H1 (cell line): ENCODE data around the gene ADPGK. TPM values are rescaled to one million over a fixed set of nuclear protein-coding genes. Genes with fewer than 3 reads are reported as not detected.

ENCODE experiments used
- CTCF ChIA-PET: fragments of 300-600 bp; sonication (Branson Sonifier 250); formaldehyde crosslinking; loops from one replicate; lab custom pipeline; 2021; ENCODE audit not compliant: partially characterized antibody; lab: Charles Lee
- POLR2A ChIA-PET: fragments of 300-600 bp; sonication (Branson Sonifier 250); formaldehyde crosslinking; loops from one replicate; lab custom pipeline; 2021; ENCODE audit warnings: inconsistent platforms; ENCODE audit not compliant: partially characterized antibody; lab: Charles Lee
- DNase-seq, 2 experiments: peaks; one replicate each; pipeline versions ENCODE4 v3.0.0 to v3.0.0-alpha.2; 2010 to 2022; ENCODE audit warnings: low spot score in 2 of 2, low read depth in 1 of 2, mixed read lengths in 1 of 2
- FAIRE-seq: peaks from 2 replicates; lab custom pipeline; 2011; peaks lifted over from hg19 to GRCh38; lab: Jason Lieb, UNC
- H2AFZ ChIP-seq: 2 replicates; pipeline ENCODE4 v1.8.1; 2012; ENCODE audit warnings: low read length, inconsistent platforms
- H2AK5ac ChIP-seq: 2 replicates; pipeline ENCODE4 v1.6.1; 2013; ENCODE audit warnings: low read depth, low read length
- H2BK120ac ChIP-seq: replicated peaks from 2 replicates; pipeline ENCODE3; 2013; ENCODE audit warnings: low read depth, low read length, inconsistent platforms
- H2BK12ac ChIP-seq: 2 replicates; pipeline ENCODE4 v1.6.1; 2013; ENCODE audit warnings: low read depth, low read length
- H2BK15ac ChIP-seq: 2 replicates; pipeline ENCODE4 v1.6.1; 2013; ENCODE audit warnings: low read length
- H2BK20ac ChIP-seq: 2 replicates; pipeline ENCODE4 v1.6.1; 2013; ENCODE audit warnings: low read length
- H2BK5ac ChIP-seq: 2 replicates; pipeline ENCODE4 v1.6.1; 2013; ENCODE audit warnings: low read depth, low read length
- H3K14ac ChIP-seq: 2 replicates; pipeline ENCODE4 v1.6.1; 2013; ENCODE audit warnings: inconsistent platforms; ENCODE audit not compliant: insufficient read length
- H3K18ac ChIP-seq: 2 replicates; pipeline ENCODE4 v1.6.1; 2013; ENCODE audit warnings: low read length; ENCODE audit errors: extremely low read depth
- H3K23ac ChIP-seq: 2 replicates; pipeline ENCODE4 v1.6.1; 2013; ENCODE audit warnings: inconsistent platforms; ENCODE audit not compliant: insufficient read length
- H3K23me2 ChIP-seq: 2 replicates; pipeline ENCODE4 v1.6.1; 2013; ENCODE audit warnings: low read depth, low read length
- H3K27ac ChIP-seq: 2 replicates; pipeline ENCODE4 v1.6.1; 2011; ENCODE audit warnings: low read depth, low read length, inconsistent platforms
- H3K27me3 ChIP-seq, 4 experiments: replicated peaks in 1 of 4; 1 replicate in 1 of 4; 2 replicates in 3 of 4; pipeline versions ENCODE4 v1.6.1 to v1.8.1; 2011 to 2013; ENCODE audit warnings: low read length in 3 of 4, mild to moderate bottlenecking in 3 of 4, inconsistent platforms in 2 of 4, mixed read lengths in 2 of 4, moderate library complexity in 1 of 4; ENCODE audit not compliant: control insufficient read depth in 3 of 4, insufficient read depth in 3 of 4; ENCODE audit errors: extremely low read depth in 1 of 4
- H3K36me3 ChIP-seq, 4 experiments: 2 replicates each; pipeline versions ENCODE4 v1.6.1 to v1.8.1; 2011 to 2013; ENCODE audit warnings: mild to moderate bottlenecking in 4 of 4, low read length in 3 of 4, moderate library complexity in 2 of 4, control low read depth in 1 of 4, inconsistent platforms in 1 of 4; ENCODE audit not compliant: insufficient read depth in 4 of 4, control insufficient read depth in 2 of 4
- H3K4ac ChIP-seq: replicated peaks from 2 replicates; pipeline ENCODE3; 2013; ENCODE audit warnings: low read length, low read depth, mixed read lengths, inconsistent platforms; ENCODE audit not compliant: insufficient read length
- H3K4me1 ChIP-seq, 4 experiments: replicated peaks in 1 of 4; 1 replicate in 1 of 4; 2 replicates in 3 of 4; pipeline versions ENCODE4 v1.6.1 to v1.8.1; 2011 to 2013; ENCODE audit warnings: low read length in 3 of 4, inconsistent platforms in 2 of 4, mixed read lengths in 1 of 4; ENCODE audit not compliant: insufficient read depth in 4 of 4, control insufficient read depth in 3 of 4
- H3K4me2 ChIP-seq, 2 experiments: 2 replicates each; pipeline versions ENCODE4 v1.6.1 to v1.8.1; 2011 to 2013; ENCODE audit warnings: low read depth in 2 of 2, low read length in 2 of 2, control low read depth in 1 of 2, inconsistent platforms in 1 of 2, mild to moderate bottlenecking in 1 of 2; ENCODE audit not compliant: insufficient read depth in 1 of 2
- H3K4me3 ChIP-seq, 4 experiments: fragments of 200-600, 300-600 bp in 1 of 4; sonication (generic), shearing (Covaris generic), sonication (Bioruptor Twin) in 1 of 4; 2 replicates each; pipeline versions ENCODE4 v1.5.1 to v1.8.1; 2011 to 2016; ENCODE audit warnings: low read length in 4 of 4, low read depth in 3 of 4, control low read depth in 2 of 4, inconsistent platforms in 2 of 4, mild to moderate bottlenecking in 2 of 4, mixed read lengths in 1 of 4, moderate library complexity in 1 of 4; ENCODE audit not compliant: insufficient read depth in 2 of 4; ENCODE audit errors: extremely low read depth in 1 of 4
- H3K56ac ChIP-seq: replicated peaks from 2 replicates; pipeline ENCODE3; 2013; ENCODE audit warnings: low read depth, mild to moderate bottlenecking, mixed read lengths, low read length, inconsistent platforms; ENCODE audit not compliant: insufficient read length
- H3K79me1 ChIP-seq: 2 replicates; pipeline ENCODE4 v1.6.1; 2013; ENCODE audit warnings: low read depth, low read length, control low read depth
- H3K79me2 ChIP-seq, 2 experiments: 2 replicates each; pipeline versions ENCODE4 v1.6.1 to v1.8.1; 2012 to 2013; ENCODE audit warnings: low read length in 2 of 2, mild to moderate bottlenecking in 2 of 2, inconsistent platforms in 1 of 2; ENCODE audit not compliant: insufficient read depth in 2 of 2, control insufficient read depth in 1 of 2
- H3K9ac ChIP-seq, 4 experiments: replicated peaks in 1 of 4; 1 replicate in 1 of 4; 2 replicates in 3 of 4; pipeline versions ENCODE4 v1.6.1 to v1.8.1; 2011 to 2013; ENCODE audit warnings: low read depth in 3 of 4, low read length in 3 of 4, control low read depth in 2 of 4, mild to moderate bottlenecking in 2 of 4, moderate library complexity in 2 of 4, inconsistent platforms in 1 of 4; ENCODE audit errors: extremely low read depth in 1 of 4
- H3K9me3 ChIP-seq, 2 experiments: 2 replicates each; pipeline versions ENCODE4 v1.6.1 to v1.8.1; 2012 to 2013; ENCODE audit warnings: mild to moderate bottlenecking in 2 of 2, moderate library complexity in 2 of 2, control low read depth in 1 of 2, inconsistent platforms in 1 of 2, low read depth in 1 of 2, low read length in 1 of 2, mixed read lengths in 1 of 2; ENCODE audit not compliant: insufficient read depth in 2 of 2
- H4K20me1 ChIP-seq, 2 experiments: replicated peaks in 1 of 2; 2 replicates each; pipeline versions ENCODE3 to v1.8.1; 2011 to 2013; ENCODE audit warnings: inconsistent platforms in 2 of 2, low read length in 2 of 2, mild to moderate bottlenecking in 1 of 2; ENCODE audit not compliant: insufficient read depth in 2 of 2, control insufficient read depth in 1 of 2
- H4K5ac ChIP-seq: 2 replicates; pipeline ENCODE4 v1.6.1; 2013; ENCODE audit warnings: low read length, low read depth, mixed read lengths, inconsistent platforms; ENCODE audit not compliant: insufficient read length
- H4K8ac ChIP-seq: 2 replicates; pipeline ENCODE4 v1.8.0; 2013; ENCODE audit warnings: mild to moderate bottlenecking, moderate library complexity, low read length, inconsistent platforms; ENCODE audit not compliant: insufficient read depth; ENCODE audit errors: extremely low read depth
- H4K91ac ChIP-seq: replicated peaks from 2 replicates; pipeline ENCODE3; 2013; ENCODE audit warnings: low read length, mixed read lengths, inconsistent platforms; ENCODE audit not compliant: insufficient read length
- ATF2 ChIP-seq: IDR thresholded peaks from 2 replicates; pipeline ENCODE4 v1.6.1; 2012; ENCODE audit warnings: low read length, inconsistent platforms
- CTBP2 ChIP-seq: IDR thresholded peaks from 2 replicates; pipeline ENCODE4 v1.7.0; 2011; ENCODE audit warnings: borderline replicate concordance, mild to moderate bottlenecking, moderate library complexity, mixed read lengths, low read length; ENCODE audit not compliant: insufficient read depth, insufficient read length
- RBBP5 ChIP-seq: IDR thresholded peaks from 2 replicates; pipeline ENCODE4 v1.7.1; 2012; ENCODE audit warnings: low read depth, mild to moderate bottlenecking, inconsistent platforms, low read length, moderate library complexity, borderline replicate concordance
- TCF12 ChIP-seq: IDR thresholded peaks from 2 replicates; pipeline ENCODE4 v1.6.1; 2011; ENCODE audit warnings: low read depth, mild to moderate bottlenecking, low read length
- YY1 ChIP-seq: IDR thresholded peaks from 2 replicates; pipeline ENCODE4 v1.6.1; 2011; ENCODE audit warnings: low read depth, mild to moderate bottlenecking, low read length
- WGBS, 2 experiments: shearing (Covaris generic) in 1 of 2; methylation state at CpG; one replicate each; pipeline versions ENCODE4 v1.1.6 to v1.1.7; 2013 to 2015; ENCODE audit warnings: low lambda C conversion rate in 2 of 2, mixed read lengths in 2 of 2, inconsistent platforms in 1 of 2, low coverage in 1 of 2, missing lambda C conversion rate in 1 of 2; ENCODE audit not compliant: insufficient replicate concordance in 2 of 2, insufficient coverage in 1 of 2, insufficient read length in 1 of 2; ENCODE audit errors: extremely low coverage in 1 of 2, missing lambda C conversion rate in 1 of 2; 5-methylcytosine and 5-hydroxymethylcytosine counted together
- polyA plus RNA-seq, 7 experiments: library from polyadenylated mRNA; depleted of rRNA in 3 of 7; stranded (reverse) in 5 of 7; unstranded in 2 of 7; fragments of >200 nt in 5 of 7; fragments of 200-250 nt in 2 of 7; gene quantifications; 1 replicate in 5 of 7; 2 replicates in 1 of 7; 4 replicates in 1 of 7; pipeline versions ENCODE4 v1.2.1 to v1.2.3, GENCODE V29; 2011 to 2013; ENCODE audit warnings: missing spikeins in 2 of 7, mixed read lengths in 2 of 7
- total RNA-seq: library from RNA; stranded (reverse); fragmentation: NEBNext Ultra II Directional; extraction: Animal tissue kit (Norgen Biotek cat#: 25700); gene quantifications from 2 replicates; pipeline ENCODE4 v1.2.1, GENCODE V29; 2021

The ADPGK gene
- total and polyA plus RNA-seq, 2 of the 8 experiments (the other 6 are each of a cell fraction or from before 2014, with no cell fraction given) = 32.2 to 38.2 TPM

- no peak overlapping the region for H2AFZ ChIP-seq
- no peaks in the 10 kb centered on the region; a peak in 1 of 4 replicates for H3K9me3 ChIP-seq
- WGBS, 2 experiments = 77% methylated on average over 1 of the region's 1 CpG; no CpG with 5 or more reads in 1 of the 2 experiments
These were observed 12.2 kb downstream of the ADPGK start for GRCh38 chr15:72771329-72771725.

More at GRCh38 chr15:72771329-72771725, 12.2 kb downstream of the ADPGK start:
- Histone ChIP-seq H3K23ac (no peak overlapping the region), H3K4me3 (no peak overlapping the region), H4K91ac (no peak overlapping the region), H3K79me1 (no peaks in the 10 kb centered on the region), H3K14ac (no peak overlapping the region), H4K20me1 (peaks cover 0 to 5% of the 10 kb centered on the region in 2 experiments), H2BK20ac (no peak overlapping the region), H3K36me3 (peaks cover 3 to 50% (median 25%) of the 10 kb centered on the region in 4 experiments; a peak in 6 of 8 replicates), H2BK15ac (no peak overlapping the region), H3K18ac (no peak overlapping the region), H2BK12ac (no peak overlapping the region), H3K27ac (no peak overlapping the region), H2AK5ac (no peak overlapping the region), H3K9ac (no peak overlapping the region), H2BK5ac (no peak overlapping the region), H3K23me2 (no peaks in the 10 kb centered on the region), H3K4me2 (no peak overlapping the region), H3K4me1 (no peaks in the 10 kb centered on the region), H3K27me3 (no peaks in the 10 kb centered on the region), H2BK120ac (no peak overlapping the region), H3K56ac (no peak overlapping the region), H3K4ac (no peak overlapping the region), H4K5ac (no peak overlapping the region), H4K8ac (no peak overlapping the region), H3K79me2 (peaks cover 0 to 5% of the 10 kb centered on the region in 2 experiments; a peak in 1 of 4 replicates)
- ChIA-PET POLR2A (no interaction called here), CTCF (no interaction called here)
- FAIRE-seq (no peak), DNase-seq (no peak)
- TF ChIP-seq TCF12 = no peak
- no peak for TF ChIP-seq CTBP2
- no peak for TF ChIP-seq RBBP5
- TF ChIP-seq YY1 = no peak
- TF ChIP-seq ATF2 = no peak
